Testis (tissue), 2 donors: ENCODE measurements around the gene PGBD1.

Source experiments
- POLR2A ChIP-seq: fragments of 450-650 bp; IDR thresholded peaks from one replicate; pipeline ENCODE4 v1.6.1; 2017; ENCODE audit warnings: antibody characterized with exemption, mild to moderate bottlenecking, moderate library complexity
- TF ChIP-seq, protein P1 (sequence below), 3 experiments: fragments of 450-650 bp in 2 of 3; fragments of 200-600 bp in 1 of 3; sonication (generic) in 1 of 3; IDR thresholded peaks; one replicate each; pipeline ENCODE4 v1.5.1; 2016 to 2019; ENCODE audit warnings: antibody characterized with exemption in 3 of 3, mild to moderate bottlenecking in 2 of 3, moderate library complexity in 1 of 3

GRCh38 chr6:28264834-28265401, 16.5 kb upstream of the PGBD1 start:
- TF ChIP-seq, protein P1, sequence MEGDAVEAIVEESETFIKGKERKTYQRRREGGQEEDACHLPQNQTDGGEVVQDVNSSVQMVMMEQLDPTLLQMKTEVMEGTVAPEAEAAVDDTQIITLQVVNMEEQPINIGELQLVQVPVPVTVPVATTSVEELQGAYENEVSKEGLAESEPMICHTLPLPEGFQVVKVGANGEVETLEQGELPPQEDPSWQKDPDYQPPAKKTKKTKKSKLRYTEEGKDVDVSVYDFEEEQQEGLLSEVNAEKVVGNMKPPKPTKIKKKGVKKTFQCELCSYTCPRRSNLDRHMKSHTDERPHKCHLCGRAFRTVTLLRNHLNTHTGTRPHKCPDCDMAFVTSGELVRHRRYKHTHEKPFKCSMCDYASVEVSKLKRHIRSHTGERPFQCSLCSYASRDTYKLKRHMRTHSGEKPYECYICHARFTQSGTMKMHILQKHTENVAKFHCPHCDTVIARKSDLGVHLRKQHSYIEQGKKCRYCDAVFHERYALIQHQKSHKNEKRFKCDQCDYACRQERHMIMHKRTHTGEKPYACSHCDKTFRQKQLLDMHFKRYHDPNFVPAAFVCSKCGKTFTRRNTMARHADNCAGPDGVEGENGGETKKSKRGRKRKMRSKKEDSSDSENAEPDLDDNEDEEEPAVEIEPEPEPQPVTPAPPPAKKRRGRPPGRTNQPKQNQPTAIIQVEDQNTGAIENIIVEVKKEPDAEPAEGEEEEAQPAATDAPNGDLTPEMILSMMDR (IDR thresholded peaks at IDR 0.05), result no peak
- no peak for TF ChIP-seq POLR2A
